Stimulated activated CD8-positive, alpha-beta memory T cell treated with anti-CD3 and anti-CD28 coated beads, Interleukin-15, amount 100 ng/mL, for 4 hours (primary cell): Measurements from ENCODE around the gene TBX10.
"Not testable (repeated sequence)": the region's sequence is repeated elsewhere in the genome, so short reads cannot be mapped to it uniquely, and the experiment has no call there.

Source experiments
- DNase-seq, 2 donors: peaks; one replicate each; pipeline ENCODE4 v3.0.0-alpha.2; 2020; ENCODE audit warnings: low read depth in 2 of 2

The TBX10 gene

GRCh38 chr11:67664696-67665540, 25.4 kb upstream of the TBX10 start:
- no peak for DNase-seq

- no peak for DNase-seq
Observed at GRCh38 chr11:67664213-67664585, 24.6 kb upstream of the TBX10 start.

- DNase-seq = no peak
Observed at GRCh38 chr11:67663532-67664212, 24.1 kb upstream of the TBX10 start.

GRCh38 chr11:67662835-67663531, 23.4 kb upstream of the TBX10 start:
- DNase-seq = no peak

- DNase-seq = no peak
Observed at GRCh38 chr11:67662142-67662834, 22.7 kb upstream of the TBX10 start.

GRCh38 chr11:67660752-67661151, 21.2 kb upstream of the TBX10 start:
- not testable (repeated sequence) for DNase-seq

GRCh38 chr11:67659651-67660165, 20.1 kb upstream of the TBX10 start:
- not testable (repeated sequence) for DNase-seq

GRCh38 chr11:67657300-67657699, 17.7 kb upstream of the TBX10 start:
- DNase-seq = no peak

GRCh38 chr11:67656278-67656922, 16.8 kb upstream of the TBX10 start:
- no peak for DNase-seq

GRCh38 chr11:67654225-67654624, 14.7 kb upstream of the TBX10 start:
- no peak for DNase-seq

- no peak for DNase-seq
Observed at GRCh38 chr11:67652965-67653845, 13.6 kb upstream of the TBX10 start.

- DNase-seq = no peak
Observed at GRCh38 chr11:67651976-67652781, 12.6 kb upstream of the TBX10 start.

- DNase-seq = no peak
Observed at GRCh38 chr11:67649634-67650510, 10.3 kb upstream of the TBX10 start.

GRCh38 chr11:67648796-67649613, 9.4 kb upstream of the TBX10 start:
- DNase-seq = no peak

GRCh38 chr11:67648140-67648795, 8.7 kb upstream of the TBX10 start:
- no peak for DNase-seq

- no peak for DNase-seq
Observed at GRCh38 chr11:67647471-67647870, 7.9 kb upstream of the TBX10 start.
